BE2C (cell line): Measurements from ENCODE around the gene GTF2H4.

Experiments
- DNase-seq: peaks from one replicate; pipeline ENCODE4 v3.0.0-alpha.2; 2020
- H3K27me3 ChIP-seq: fragments of 250-450 bp; sonication (Bioruptor Pico); 2 replicates; pipeline ENCODE4 v1.5.1; 2020; ENCODE audit warnings: mild to moderate bottlenecking
- H3K36me3 ChIP-seq: fragments of 250-450 bp; sonication (Bioruptor Pico); 2 replicates; pipeline ENCODE4 v1.5.1; 2020; ENCODE audit warnings: mild to moderate bottlenecking
- H3K4me1 ChIP-seq: fragments of 250-450 bp; sonication (Bioruptor Pico); 2 replicates; pipeline ENCODE4 v1.5.1; 2020
- H3K4me3 ChIP-seq: 2 replicates; pipeline ENCODE4 v1.5.1; 2011; ENCODE audit warnings: low read depth, low read length
- H3K9me3 ChIP-seq: fragments of 250-450 bp; sonication (Bioruptor Pico); 2 replicates; pipeline ENCODE4 v1.5.1; 2020
- TF ChIP-seq, protein P1 (sequence below): IDR thresholded peaks from 2 replicates; pipeline ENCODE4 v1.5.1; 2012; ENCODE audit warnings: mild to moderate bottlenecking, low read depth, low read length

GTF2H4 gene

GRCh38 chr6:30912746-30913520 is 4.9 kb downstream of the GTF2H4 start:
- H3K27me3 ChIP-seq: no peaks in the 10 kb centered on the region
- peaks cover 7% of the 10 kb centered on the region for H3K36me3 ChIP-seq
- no peaks in the 10 kb centered on the region for H3K9me3 ChIP-seq
- peaks cover 3% of the 10 kb centered on the region; the same call in 1 of the 2 replicates for H3K4me1 ChIP-seq
- TF ChIP-seq, protein P1, sequence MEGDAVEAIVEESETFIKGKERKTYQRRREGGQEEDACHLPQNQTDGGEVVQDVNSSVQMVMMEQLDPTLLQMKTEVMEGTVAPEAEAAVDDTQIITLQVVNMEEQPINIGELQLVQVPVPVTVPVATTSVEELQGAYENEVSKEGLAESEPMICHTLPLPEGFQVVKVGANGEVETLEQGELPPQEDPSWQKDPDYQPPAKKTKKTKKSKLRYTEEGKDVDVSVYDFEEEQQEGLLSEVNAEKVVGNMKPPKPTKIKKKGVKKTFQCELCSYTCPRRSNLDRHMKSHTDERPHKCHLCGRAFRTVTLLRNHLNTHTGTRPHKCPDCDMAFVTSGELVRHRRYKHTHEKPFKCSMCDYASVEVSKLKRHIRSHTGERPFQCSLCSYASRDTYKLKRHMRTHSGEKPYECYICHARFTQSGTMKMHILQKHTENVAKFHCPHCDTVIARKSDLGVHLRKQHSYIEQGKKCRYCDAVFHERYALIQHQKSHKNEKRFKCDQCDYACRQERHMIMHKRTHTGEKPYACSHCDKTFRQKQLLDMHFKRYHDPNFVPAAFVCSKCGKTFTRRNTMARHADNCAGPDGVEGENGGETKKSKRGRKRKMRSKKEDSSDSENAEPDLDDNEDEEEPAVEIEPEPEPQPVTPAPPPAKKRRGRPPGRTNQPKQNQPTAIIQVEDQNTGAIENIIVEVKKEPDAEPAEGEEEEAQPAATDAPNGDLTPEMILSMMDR: no peak
- no peak overlapping the region for H3K4me3 ChIP-seq
- DNase-seq: no peak

DNA sequence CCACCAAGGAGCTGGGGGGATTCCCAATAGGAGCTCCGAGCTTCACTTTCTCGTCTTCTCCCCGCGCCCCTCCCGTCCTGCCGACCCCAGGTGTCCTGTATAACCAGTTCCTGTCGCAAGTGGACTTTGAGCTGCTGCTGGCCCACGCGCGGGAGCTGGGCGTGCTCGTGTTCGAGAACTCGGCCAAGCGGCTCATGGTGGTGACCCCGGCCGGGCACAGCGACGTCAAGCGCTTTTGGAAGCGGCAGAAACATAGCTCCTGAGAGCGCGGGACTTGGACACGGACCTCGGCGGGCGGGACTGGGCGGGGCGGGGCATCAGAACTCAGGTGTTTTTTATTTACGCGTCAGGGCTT is 5.7 kb downstream of the GTF2H4 start:
- no peak for DNase-seq
- Histone ChIP-seq H3K9me3 (no peaks in the 10 kb centered on the region), H3K36me3 (peaks cover 7% of the 10 kb centered on the region)

DNA sequence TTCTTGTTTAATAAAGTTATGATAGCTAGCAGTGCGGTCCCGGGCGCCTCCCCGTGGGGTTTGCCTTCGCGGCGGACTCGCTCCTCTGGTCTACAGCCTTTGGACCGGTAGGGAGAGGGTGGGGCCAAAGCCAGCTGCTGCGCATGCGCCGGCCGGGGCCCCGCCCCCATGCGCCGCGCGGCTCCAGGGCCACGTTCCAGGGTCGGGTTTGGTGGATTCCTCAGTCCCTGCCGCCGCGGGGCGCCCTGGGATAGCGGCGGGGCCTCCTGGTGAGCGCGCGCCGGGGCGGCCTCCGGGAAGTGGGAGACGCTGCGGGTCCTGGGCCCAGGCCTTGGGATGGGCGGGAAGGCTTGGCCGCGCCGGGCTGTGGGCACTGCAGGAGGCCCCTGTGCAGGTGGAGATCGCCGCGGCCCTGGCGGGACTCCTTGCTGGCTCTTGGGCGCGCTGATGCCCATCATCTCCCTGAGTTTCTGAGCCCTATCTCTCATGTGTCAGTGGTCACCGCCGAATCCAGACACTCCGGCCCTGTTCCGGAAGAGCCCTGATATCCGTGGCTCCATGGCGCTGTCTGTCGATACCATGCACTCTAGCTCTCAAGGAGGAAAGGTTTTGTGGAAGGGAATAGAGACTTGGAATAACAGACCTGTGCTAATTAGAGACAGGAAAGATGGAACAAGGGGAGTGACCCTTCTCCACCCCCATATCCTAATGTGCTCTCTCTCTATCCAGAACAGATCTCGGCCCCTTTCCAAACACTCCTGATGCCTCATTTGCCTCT is 6.3 kb downstream of the GTF2H4 start, which contains the start of gene VARS2:
TSS of gene VARS2 (plus strand) at position 163 of the 778 bp plus-strand sequence. CDS start at position 762, 599 bp downstream.
- Histone ChIP-seq H3K4me1 (peaks cover 3% of the 10 kb centered on the region; the same call in 1 of the 2 replicates), H3K9me3 (no peaks in the 10 kb centered on the region), H3K4me3 (peak within 1 kb of the TSS; percentile 51), H3K36me3 (peaks cover 7% of the 10 kb centered on the region), H3K27me3 (no peaks in the 10 kb centered on the region)
- TF ChIP-seq, protein P1: 0 out of 2 replicates have a peak, but pooled peaks have one; percentile 14
- DNase-seq: peak; percentile 93

More for the DNA sequence above, 5.7 kb downstream of the GTF2H4 start:
- Histone ChIP-seq H3K27me3 (no peaks in the 10 kb centered on the region), H3K4me1 (peaks cover 3% of the 10 kb centered on the region; the same call in 1 of the 2 replicates), H3K4me3 (peak overlapping the region; percentile 51)
- TF ChIP-seq, protein P1: no peak

- Histone ChIP-seq H3K9me3 (no peaks in the 10 kb centered on the region), H3K4me1 (peaks cover 3% of the 10 kb centered on the region; the same call in 1 of the 2 replicates), H3K27me3 (no peaks in the 10 kb centered on the region), H3K4me3 (peak overlapping the region; percentile 51), H3K36me3 (peaks cover 7% of the 10 kb centered on the region)
- TF ChIP-seq, protein P1: no peak
- DNase-seq: no peak
These were observed 7.0 kb downstream of the GTF2H4 start for GRCh38 chr6:30914854-30915590.

- H3K9me3 ChIP-seq: no peaks in the 10 kb centered on the region
- peaks cover 5% of the 10 kb centered on the region for H3K36me3 ChIP-seq
- peaks cover 3% of the 10 kb centered on the region; the same call in 1 of the 2 replicates for H3K4me1 ChIP-seq
- H3K4me3 ChIP-seq: no peak overlapping the region
- DNase-seq: peak; percentile 45
- TF ChIP-seq, protein P1: peak; percentile 76
- H3K27me3 ChIP-seq: no peaks in the 10 kb centered on the region
These were observed 7.6 kb downstream of the GTF2H4 start for GRCh38 chr6:30915591-30915946.
